NCI-H748 (cell line): Measurements from ENCODE around the gene SLC36A1.
"Not testable (repeated sequence)": the region's sequence is repeated elsewhere in the genome, so short reads cannot be mapped to it uniquely, and the experiment has no call there.

Experiments
- DNase-seq: peaks from one replicate; lab custom pipeline; 2025; ENCODE audit not compliant: unreplicated experiment; lab: John Stamatoyannopoulos, UW

The SLC36A1 gene

GRCh38 chr5:151447174-151448037, at the start of gene SLC36A1:
TSS of gene SLC36A1 (plus strand) at chr5:151447603. CDS start at chr5:151458793, 11,190 bp downstream.
- DNase-seq, result peak; percentile 94

GRCh38 chr5:151405334-151406160, 41.9 kb upstream of the SLC36A1 start:
- no peak for DNase-seq

- DNase-seq, result peak; percentile 38
Observed at GRCh38 chr5:151406322-151406947, 41.0 kb upstream of the SLC36A1 start.

GRCh38 chr5:151408591-151409230, 38.7 kb upstream of the SLC36A1 start:
- no peak for DNase-seq

- no peak for DNase-seq
Observed at GRCh38 chr5:151413800-151414199, 33.6 kb upstream of the SLC36A1 start.

GRCh38 chr5:151414536-151414935, 32.9 kb upstream of the SLC36A1 start:
- DNase-seq, result no peak

- no peak for DNase-seq
Observed at GRCh38 chr5:151417712-151418111, 29.7 kb upstream of the SLC36A1 start.

GRCh38 chr5:151420127-151420526, 27.3 kb upstream of the SLC36A1 start:
- no peak for DNase-seq

- DNase-seq, result no peak
Observed at GRCh38 chr5:151424892-151425523, 22.4 kb upstream of the SLC36A1 start.

GRCh38 chr5:151426347-151426746, 21.1 kb upstream of the SLC36A1 start:
- not testable (repeated sequence) for DNase-seq

- no peak for DNase-seq
Observed at GRCh38 chr5:151427258-151427657, 20.1 kb upstream of the SLC36A1 start.

GRCh38 chr5:151430731-151431130, 16.7 kb upstream of the SLC36A1 start:
- no peak for DNase-seq

GRCh38 chr5:151431666-151432065, 15.7 kb upstream of the SLC36A1 start:
- DNase-seq, result no peak

GRCh38 chr5:151432210-151432609, 15.2 kb upstream of the SLC36A1 start:
- DNase-seq, result no peak

GRCh38 chr5:151434570-151435237, 12.7 kb upstream of the SLC36A1 start:
- no peak for DNase-seq

GRCh38 chr5:151448038-151448985, 909 bp downstream of the SLC36A1 start:
- DNase-seq, result peak; percentile 49

- no peak for DNase-seq
Observed at GRCh38 chr5:151449297-151449696, 1.9 kb downstream of the SLC36A1 start.

- DNase-seq, result no peak
Observed at GRCh38 chr5:151449839-151450238, 2.4 kb downstream of the SLC36A1 start.

GRCh38 chr5:151450605-151451004, 3.2 kb downstream of the SLC36A1 start:
- DNase-seq, result no peak
